ENCODE results near the gene RELCH.
"Not testable (repeated sequence)": the region's sequence is repeated elsewhere in the genome, so short reads cannot be mapped to it uniquely, and the experiment has no call there.

Gene RELCH

GRCh38 chr18:62186774-62187542 lies at the start of gene RELCH, which contains the start of gene PIGN:
Gene RELCH (plus strand): TSS chr18:62187255. CDS start chr18:62187506, 251 bp downstream.
Gene PIGN (minus strand): TSS chr18:62187056. CDS start chr18:62161353, 25,703 bp downstream.
- peak; percentile 92 for DNase-seq

GRCh38 chr18:62138461-62139235 lies 48.4 kb upstream of the RELCH start:
- DNase-seq = no peak

- DNase-seq = no peak
Observed at GRCh38 chr18:62140259-62140658, 46.8 kb upstream of the RELCH start.

- no peak for DNase-seq
Observed at GRCh38 chr18:62144338-62144737, 42.7 kb upstream of the RELCH start.

GRCh38 chr18:62151068-62151771 lies 35.8 kb upstream of the RELCH start:
- DNase-seq = no peak

GRCh38 chr18:62152844-62153243 lies 34.2 kb upstream of the RELCH start:
- DNase-seq = no peak

- no peak for DNase-seq
Observed at GRCh38 chr18:62157843-62158242, 29.2 kb upstream of the RELCH start.

- no peak for DNase-seq
Observed at GRCh38 chr18:62164310-62164709, 22.7 kb upstream of the RELCH start.

GRCh38 chr18:62164855-62165487 lies 22.1 kb upstream of the RELCH start:
- DNase-seq = no peak

- DNase-seq = no peak
Observed at GRCh38 chr18:62165583-62165982, 21.5 kb upstream of the RELCH start.

GRCh38 chr18:62166524-62166923 lies 20.5 kb upstream of the RELCH start:
- DNase-seq = not testable (repeated sequence)

GRCh38 chr18:62170857-62171256 lies 16.2 kb upstream of the RELCH start:
- DNase-seq = no peak

- no peak for DNase-seq
Observed at GRCh38 chr18:62172298-62172697, 14.8 kb upstream of the RELCH start.

GRCh38 chr18:62175521-62175920 lies 11.5 kb upstream of the RELCH start:
- DNase-seq = no peak

GRCh38 chr18:62177271-62177670 lies 9.8 kb upstream of the RELCH start:
- no peak for DNase-seq

GRCh38 chr18:62179213-62179612 lies 7.8 kb upstream of the RELCH start:
- no peak for DNase-seq

- DNase-seq = no peak
Observed at GRCh38 chr18:62182220-62182619, 4.8 kb upstream of the RELCH start.

- peak; percentile 28 for DNase-seq
Observed at GRCh38 chr18:62183578-62184195, 3.4 kb upstream of the RELCH start.

- DNase-seq = no peak
Observed at GRCh38 chr18:62186499-62186773, 619 bp upstream of the RELCH start.

- peak; percentile 16 for DNase-seq
Observed at GRCh38 chr18:62187543-62188510, 772 bp downstream of the RELCH start.

- DNase-seq = no peak
Observed at GRCh38 chr18:62189208-62189607, 2.2 kb downstream of the RELCH start.

- DNase-seq = no peak
Observed at GRCh38 chr18:62196079-62196478, 9.0 kb downstream of the RELCH start.
